ENCODE results near the gene STIM2.

- no peak for TF ChIP-seq STAT6 (CRISPR knock-in tag; IDR thresholded peaks at IDR 0.05)
- no peak for TF ChIP-seq BRF1 (IDR thresholded peaks at IDR 0.05; ENCODE audit: borderline replicate concordance, extremely low read depth, insufficient read length)
- no peak for TF ChIP-seq ZNF589 (CRISPR knock-in tag; IDR thresholded peaks at IDR 0.05; ENCODE audit: low read depth)
These were observed 158.3 kb downstream of the STIM2 start for GRCh38 chr4:27018910-27019309.

Data from K562 (cell line).